Adipocyte (in vitro differentiated cells): ENCODE measurements around the gene ERRFI1.

Experiments used
- DNase-seq: peaks from one replicate; pipeline ENCODE4 v3.0.0-alpha.2; 2015; ENCODE audit warnings: low read depth
- H3K27me3 ChIP-seq: replicated peaks from 2 replicates; pipeline ENCODE4 v1.7.0; 2013; ENCODE audit warnings: mild to moderate bottlenecking, low read length, moderate library complexity; ENCODE audit not compliant: control insufficient read depth, insufficient read depth
- H3K36me3 ChIP-seq: 2 replicates; pipeline ENCODE4 v1.7.0; 2013; ENCODE audit warnings: low read length, mild to moderate bottlenecking, moderate library complexity; ENCODE audit not compliant: control insufficient read depth, insufficient read depth, severe bottlenecking
- H3K4me1 ChIP-seq: 2 replicates; pipeline ENCODE4 v1.7.0; 2013; ENCODE audit warnings: mild to moderate bottlenecking, low read length, moderate library complexity; ENCODE audit not compliant: control insufficient read depth, insufficient read depth
- H3K4me3 ChIP-seq: 2 replicates; pipeline ENCODE4 v1.7.0; 2013; ENCODE audit warnings: mild to moderate bottlenecking, low read length, moderate library complexity
- H3K9ac ChIP-seq: 2 replicates; pipeline ENCODE4 v1.7.0; 2013; ENCODE audit warnings: mild to moderate bottlenecking, low read length, moderate library complexity
- H3K9me3 ChIP-seq: 2 replicates; pipeline ENCODE4 v1.7.0; 2013; ENCODE audit warnings: mild to moderate bottlenecking, low read length, moderate library complexity; ENCODE audit not compliant: control insufficient read depth

Gene ERRFI1

GRCh38 chr1:8016895-8017241 is 9.2 kb downstream of the ERRFI1 start:
- peaks cover 44% of the 10 kb centered on the region for H3K36me3 ChIP-seq
- H3K4me3 ChIP-seq, result peak overlapping the region; percentile 70
- no peaks in the 10 kb centered on the region for H3K27me3 ChIP-seq
- DNase-seq, result peak; percentile 7
- H3K4me1 ChIP-seq, result peaks cover 86% of the 10 kb centered on the region
- peak overlapping the region; percentile 86 for H3K9ac ChIP-seq
- H3K9me3 ChIP-seq, result no peaks in the 10 kb centered on the region

DNA sequence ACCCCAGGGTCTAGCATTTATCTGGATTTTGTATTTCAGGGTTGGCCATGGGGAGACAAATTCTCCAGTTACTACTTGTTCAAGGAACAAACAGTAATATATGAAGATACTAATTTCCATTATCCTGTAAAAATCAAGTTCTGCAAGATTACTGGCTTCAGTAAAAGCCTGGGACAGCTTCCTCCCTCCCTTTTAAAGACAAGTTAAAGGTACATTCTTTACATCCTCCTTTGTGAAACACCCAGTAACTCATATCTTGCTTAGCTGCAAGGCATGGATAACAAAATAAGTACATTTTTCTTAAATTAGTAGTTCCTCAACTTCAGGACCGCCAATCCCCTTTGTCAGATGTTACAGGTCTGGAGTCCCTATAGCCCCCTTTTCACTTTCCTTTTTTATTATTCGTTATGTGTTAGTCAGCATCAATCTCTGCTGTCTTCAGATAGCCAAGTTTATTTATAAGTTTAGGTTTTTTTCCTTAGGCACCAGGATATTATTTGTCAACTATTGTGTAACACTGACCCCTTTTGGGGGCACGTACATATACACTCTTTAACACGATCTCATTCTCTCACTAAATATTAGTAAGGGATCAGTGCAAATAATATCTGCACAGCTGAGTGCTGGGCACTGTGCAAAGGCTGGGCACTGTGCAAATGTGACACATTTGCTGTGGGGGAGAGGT is 9.8 kb downstream of the ERRFI1 start:
- Histone ChIP-seq H3K9ac (peak overlapping the region; percentile 86), H3K27me3 (no peaks in the 10 kb centered on the region), H3K36me3 (peaks cover 49% of the 10 kb centered on the region), H3K4me1 (peaks cover 85% of the 10 kb centered on the region), H3K9me3 (no peaks in the 10 kb centered on the region), H3K4me3 (peak overlapping the region; percentile 70)
- DNase-seq, result peak; percentile 46

DNA sequence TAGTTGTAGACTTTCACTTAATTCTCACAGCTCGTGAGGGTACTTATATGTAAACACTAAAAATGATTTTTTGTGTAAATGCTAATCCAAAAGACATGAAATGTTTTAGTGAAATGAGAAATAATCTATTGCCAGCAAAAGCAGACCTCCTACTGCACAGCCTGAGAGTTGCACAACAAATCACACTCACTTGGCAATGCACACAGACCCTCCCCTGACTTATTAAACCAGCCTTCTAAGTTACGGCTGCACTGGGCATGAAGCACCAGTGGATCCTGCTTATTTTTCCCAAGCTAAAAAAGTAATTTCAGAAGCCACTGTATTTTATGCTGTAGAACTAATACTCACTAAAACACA is 10.3 kb downstream of the ERRFI1 start:
- peak overlapping the region; percentile 86 for H3K9ac ChIP-seq
- H3K27me3 ChIP-seq, result no peaks in the 10 kb centered on the region
- peaks cover 85% of the 10 kb centered on the region for H3K4me1 ChIP-seq
- H3K9me3 ChIP-seq, result no peaks in the 10 kb centered on the region
- H3K36me3 ChIP-seq, result peaks cover 52% of the 10 kb centered on the region
- DNase-seq, result peak; percentile 81
- H3K4me3 ChIP-seq, result peak overlapping the region; percentile 70

- Histone ChIP-seq H3K4me1 (peaks cover 83% of the 10 kb centered on the region), H3K27me3 (no peaks in the 10 kb centered on the region), H3K9me3 (no peaks in the 10 kb centered on the region), H3K36me3 (peaks cover 58% of the 10 kb centered on the region), H3K9ac (peak overlapping the region; percentile 86), H3K4me3 (peak overlapping the region; percentile 70)
- peak; percentile 93 for DNase-seq
Observed at GRCh38 chr1:8015036-8015808, 10.9 kb downstream of the ERRFI1 start.

GRCh38 chr1:8014381-8014988 is 11.6 kb downstream of the ERRFI1 start:
- peak overlapping the region; percentile 86 for H3K9ac ChIP-seq
- no peaks in the 10 kb centered on the region for H3K9me3 ChIP-seq
- H3K4me3 ChIP-seq, result no peak overlapping the region
- H3K4me1 ChIP-seq, result peaks cover 79% of the 10 kb centered on the region
- DNase-seq, result no peak
- no peaks in the 10 kb centered on the region for H3K27me3 ChIP-seq
- peaks cover 61% of the 10 kb centered on the region for H3K36me3 ChIP-seq

GRCh38 chr1:8013800-8014199 is 12.3 kb downstream of the ERRFI1 start:
- Histone ChIP-seq H3K9ac (peak overlapping the region; percentile 86), H3K36me3 (peaks cover 60% of the 10 kb centered on the region), H3K27me3 (no peaks in the 10 kb centered on the region), H3K9me3 (no peaks in the 10 kb centered on the region), H3K4me3 (no peak overlapping the region), H3K4me1 (peaks cover 72% of the 10 kb centered on the region)
- DNase-seq, result peak; percentile 10

- Histone ChIP-seq H3K9ac (peak overlapping the region; percentile 86), H3K4me3 (no peak overlapping the region), H3K4me1 (peaks cover 68% of the 10 kb centered on the region), H3K9me3 (no peaks in the 10 kb centered on the region), H3K27me3 (no peaks in the 10 kb centered on the region), H3K36me3 (peaks cover 60% of the 10 kb centered on the region)
- peak; percentile 3 for DNase-seq
Observed at GRCh38 chr1:8013399-8013798, 12.7 kb downstream of the ERRFI1 start.

GRCh38 chr1:8012955-8013354 is 13.2 kb downstream of the ERRFI1 start:
- Histone ChIP-seq H3K9ac (peak overlapping the region; percentile 57), H3K36me3 (peaks cover 60% of the 10 kb centered on the region), H3K4me3 (no peak overlapping the region), H3K9me3 (no peaks in the 10 kb centered on the region), H3K27me3 (no peaks in the 10 kb centered on the region), H3K4me1 (peaks cover 67% of the 10 kb centered on the region)
- no peak for DNase-seq

- Histone ChIP-seq H3K36me3 (peaks cover 60% of the 10 kb centered on the region), H3K9ac (peak overlapping the region; percentile 57), H3K4me1 (peaks cover 63% of the 10 kb centered on the region), H3K9me3 (no peaks in the 10 kb centered on the region), H3K27me3 (no peaks in the 10 kb centered on the region), H3K4me3 (no peak overlapping the region)
- no peak for DNase-seq
Observed at GRCh38 chr1:8011923-8012858, 13.9 kb downstream of the ERRFI1 start.

GRCh38 chr1:8011016-8011415 is 15.1 kb downstream of the ERRFI1 start:
- H3K4me1 ChIP-seq, result peaks cover 60% of the 10 kb centered on the region
- DNase-seq, result no peak
- peak overlapping the region; percentile 57 for H3K9ac ChIP-seq
- H3K9me3 ChIP-seq, result no peaks in the 10 kb centered on the region
- no peak overlapping the region for H3K4me3 ChIP-seq
- no peaks in the 10 kb centered on the region for H3K27me3 ChIP-seq
- H3K36me3 ChIP-seq, result peaks cover 60% of the 10 kb centered on the region
